CD4-positive, alpha-beta T cell treated with Interleukin-12 subunit alpha and Interleukin-12 subunit beta, for 1 hour (primary cell): Measurements from ENCODE around the gene RFK.
A peak's percentile ranks its signal among the peaks of the same experiment; 100 is the strongest.

Source experiments
- DNase-seq: peaks from one replicate; pipeline ENCODE4 v3.0.0-alpha.2; 2020

The RFK gene

GRCh38 chr9:76405868-76406267 lies 11.6 kb upstream of the RFK start:
- DNase-seq, result no peak

GRCh38 chr9:76405340-76405739 lies 11.1 kb upstream of the RFK start:
- no peak for DNase-seq

- DNase-seq, result no peak
Measured at GRCh38 chr9:76404401-76404800, 10.2 kb upstream of the RFK start.

GRCh38 chr9:76403352-76403751 lies 9.1 kb upstream of the RFK start:
- DNase-seq, result peak; percentile 61

- DNase-seq, result no peak
Measured at GRCh38 chr9:76401580-76402354, 7.5 kb upstream of the RFK start.

- no peak for DNase-seq
Measured at GRCh38 chr9:76401176-76401575, 7.0 kb upstream of the RFK start.

- no peak for DNase-seq
Measured at GRCh38 chr9:76400534-76401096, 6.4 kb upstream of the RFK start.

GRCh38 chr9:76399856-76400255 lies 5.6 kb upstream of the RFK start:
- no peak for DNase-seq

GRCh38 chr9:76396597-76396996 lies 2.4 kb upstream of the RFK start:
- DNase-seq, result no peak

- DNase-seq, result no peak
Measured at GRCh38 chr9:76396144-76396543, 1.9 kb upstream of the RFK start.

GRCh38 chr9:76395381-76395780 lies 1.2 kb upstream of the RFK start:
- DNase-seq, result no peak

- DNase-seq, result peak; percentile 68
Measured at GRCh38 chr9:76394960-76395252, 680 bp upstream of the RFK start.

- no peak for DNase-seq
Measured at GRCh38 chr9:76390656-76391055, 3.6 kb downstream of the RFK start.

GRCh38 chr9:76379494-76379893 lies 14.7 kb downstream of the RFK start:
- no peak for DNase-seq

GRCh38 chr9:76378367-76379073 lies 15.7 kb downstream of the RFK start:
- no peak for DNase-seq

- DNase-seq, result no peak
Measured at GRCh38 chr9:76377791-76378190, 16.4 kb downstream of the RFK start.

- no peak for DNase-seq
Measured at GRCh38 chr9:76374783-76375559, 19.3 kb downstream of the RFK start.

GRCh38 chr9:76373784-76374474 lies 20.3 kb downstream of the RFK start:
- DNase-seq, result no peak

- DNase-seq, result no peak
Measured at GRCh38 chr9:76373173-76373783, 20.9 kb downstream of the RFK start.

GRCh38 chr9:76372336-76372735 lies 21.9 kb downstream of the RFK start:
- DNase-seq, result no peak

- DNase-seq, result no peak
Measured at GRCh38 chr9:76371901-76372300, 22.3 kb downstream of the RFK start.

GRCh38 chr9:76370396-76371023 lies 23.7 kb downstream of the RFK start:
- DNase-seq, result no peak
